Chondrocyte (in vitro differentiated cells): ENCODE results near the gene MARK3. TPM values are rescaled to one million over a fixed set of nuclear protein-coding genes. Genes with fewer than 3 reads are reported as not detected.

Experiments
- DNase-seq: peaks from one replicate; pipeline ENCODE4 v3.0.0; 2021; ENCODE audit warnings: mixed read lengths, low spot score
- H3K27ac Mint-ChIP-seq: one replicate; pipeline ENCODE4 v1.8.0; 2021; ENCODE audit warnings: mild to moderate bottlenecking, moderate library complexity, mixed read lengths; ENCODE audit not compliant: unreplicated experiment
- H3K27me3 Mint-ChIP-seq: 2 replicates; pipeline ENCODE4 v1.8.0; 2021; ENCODE audit warnings: low read depth, mixed read lengths
- H3K36me3 Mint-ChIP-seq: 2 replicates; pipeline ENCODE4 v1.8.0; 2021; ENCODE audit warnings: low read depth, mixed read lengths
- H3K4me1 Mint-ChIP-seq: 2 replicates; pipeline ENCODE4 v1.8.0; 2021; ENCODE audit warnings: low read depth, mild to moderate bottlenecking, mixed read lengths
- H3K4me3 Mint-ChIP-seq: one replicate; pipeline ENCODE4 v1.8.0; 2021; ENCODE audit warnings: mild to moderate bottlenecking, moderate library complexity, mixed read lengths; ENCODE audit not compliant: unreplicated experiment
- H3K9me3 Mint-ChIP-seq: 2 replicates; pipeline ENCODE4 v1.8.0; 2021; ENCODE audit warnings: low read depth, mixed read lengths
- CTCF ChIP-seq: fragments of 200-600 bp; sonication (generic); IDR thresholded peaks from 2 replicates; pipeline ENCODE4 v1.5.0; 2021; ENCODE audit warnings: antibody characterized with exemption, mild to moderate bottlenecking, moderate library complexity
- total RNA-seq: library from RNA; stranded (reverse); gene quantifications from 3 replicates; pipeline ENCODE4 v1.2.1, GENCODE V29; 2021

The MARK3 gene
- total RNA-seq, 1 donor from 2014 or later: 65.1 TPM

- no peak overlapping the region for H3K4me3 Mint-ChIP-seq
- no peak for TF ChIP-seq CTCF
- H3K36me3 Mint-ChIP-seq: peaks cover 7% of the 10 kb centered on the region
- H3K27me3 Mint-ChIP-seq: no peaks in the 10 kb centered on the region
- peaks cover 34% of the 10 kb centered on the region for H3K4me1 Mint-ChIP-seq
- no peaks in the 10 kb centered on the region for H3K9me3 Mint-ChIP-seq
- DNase-seq: no peak
- H3K27ac Mint-ChIP-seq: no peak overlapping the region
These were observed 57.9 kb downstream of the MARK3 start for GRCh38 chr14:103443111-103443510.

- H3K4me1 Mint-ChIP-seq: peaks cover 40% of the 10 kb centered on the region
These were observed 59.8 kb downstream of the MARK3 start for GRCh38 chr14:103444837-103445524.

GRCh38 chr14:103445806-103446205 lies 60.6 kb downstream of the MARK3 start:
- H3K4me3 Mint-ChIP-seq: no peak overlapping the region
- peaks cover 44% of the 10 kb centered on the region for H3K4me1 Mint-ChIP-seq
- no peak overlapping the region for H3K27ac Mint-ChIP-seq
- no peaks in the 10 kb centered on the region for H3K27me3 Mint-ChIP-seq
- no peak for DNase-seq
- peaks cover 2% of the 10 kb centered on the region for H3K36me3 Mint-ChIP-seq
- H3K9me3 Mint-ChIP-seq: no peaks in the 10 kb centered on the region
- TF ChIP-seq CTCF: no peak

More at GRCh38 chr14:103444837-103445524, 59.8 kb downstream of the MARK3 start:
- no peak for TF ChIP-seq CTCF
- no peaks in the 10 kb centered on the region for H3K9me3 Mint-ChIP-seq
- no peak overlapping the region for H3K27ac Mint-ChIP-seq
- H3K27me3 Mint-ChIP-seq: no peaks in the 10 kb centered on the region
- no peak for DNase-seq
- H3K4me3 Mint-ChIP-seq: no peak overlapping the region
- H3K36me3 Mint-ChIP-seq: peaks cover 2% of the 10 kb centered on the region

GRCh38 chr14:103448097-103448496 lies 62.9 kb downstream of the MARK3 start:
- TF ChIP-seq CTCF: no peak
- H3K4me1 Mint-ChIP-seq: peaks cover 45% of the 10 kb centered on the region
- H3K4me3 Mint-ChIP-seq: no peak overlapping the region
- DNase-seq: no peak
- H3K36me3 Mint-ChIP-seq: peaks cover 4% of the 10 kb centered on the region
- no peak overlapping the region for H3K27ac Mint-ChIP-seq
- no peaks in the 10 kb centered on the region for H3K27me3 Mint-ChIP-seq
- no peaks in the 10 kb centered on the region for H3K9me3 Mint-ChIP-seq

- H3K4me1 Mint-ChIP-seq: peaks cover 41% of the 10 kb centered on the region
- H3K4me3 Mint-ChIP-seq: no peak overlapping the region
- no peaks in the 10 kb centered on the region for H3K9me3 Mint-ChIP-seq
- no peaks in the 10 kb centered on the region for H3K27me3 Mint-ChIP-seq
- DNase-seq: no peak
- no peak overlapping the region for H3K27ac Mint-ChIP-seq
- TF ChIP-seq CTCF: no peak
- H3K36me3 Mint-ChIP-seq: peaks cover 4% of the 10 kb centered on the region
These were observed 64.5 kb downstream of the MARK3 start for GRCh38 chr14:103449634-103450161.
